ENCODE results near the gene FLYWCH2.

FLYWCH2 gene

GRCh38 chr16:2867661-2867986, 15.4 kb upstream of the FLYWCH2 start:
- no peaks in the 10 kb centered on the region for H3K36me3 ChIP-seq (ENCODE audit: control insufficient read depth, insufficient read depth, low read length)
- H3K4me3 ChIP-seq (ENCODE audit: extremely low read depth, insufficient read depth, low read length, poor library complexity, severe bottlenecking): peak overlapping the region; percentile 48
- H3K4me1 ChIP-seq (ENCODE audit: control insufficient read depth, insufficient read depth, low read length, poor library complexity, severe bottlenecking): peaks cover 5% of the 10 kb centered on the region
- no peaks in the 10 kb centered on the region for H3K9me3 ChIP-seq (ENCODE audit: control insufficient read depth, low read length)
- 71 to 72% methylated on average over 1 to 6 of the region's 8 CpGs for WGBS, 2 experiments (ENCODE audit: insufficient coverage in 2 of 2)
- H3K27ac ChIP-seq (ENCODE audit: low read depth, low read length, severe bottlenecking): peak overlapping the region; percentile 77

- Histone ChIP-seq H3K9me3 (ENCODE audit: control insufficient read depth, low read length) (no peaks in the 10 kb centered on the region), H3K4me1 (ENCODE audit: control insufficient read depth, insufficient read depth, low read length, poor library complexity, severe bottlenecking) (peaks cover 5% of the 10 kb centered on the region), H3K4me3 (ENCODE audit: extremely low read depth, insufficient read depth, low read length, poor library complexity, severe bottlenecking) (peak overlapping the region; percentile 48), H3K36me3 (ENCODE audit: control insufficient read depth, insufficient read depth, low read length) (no peaks in the 10 kb centered on the region), H3K27ac (ENCODE audit: low read depth, low read length, severe bottlenecking) (peak overlapping the region; percentile 77)
- WGBS, 2 experiments (ENCODE audit: insufficient coverage in 2 of 2): 1% methylated on average over 42 to 44 of the region's 45 CpGs
Observed at GRCh38 chr16:2867987-2868789, 14.8 kb upstream of the FLYWCH2 start.

GRCh38 chr16:2871926-2872325, 11.1 kb upstream of the FLYWCH2 start:
- WGBS, 2 experiments (ENCODE audit: insufficient coverage in 2 of 2): 80 to 90% methylated on average over 2 of the region's 6 CpGs
- Histone ChIP-seq H3K36me3 (ENCODE audit: control insufficient read depth, insufficient read depth, low read length) (no peaks in the 10 kb centered on the region), H3K4me1 (ENCODE audit: control insufficient read depth, insufficient read depth, low read length, poor library complexity, severe bottlenecking) (peaks cover 5% of the 10 kb centered on the region), H3K9me3 (ENCODE audit: control insufficient read depth, low read length) (no peaks in the 10 kb centered on the region), H3K27ac (ENCODE audit: low read depth, low read length, severe bottlenecking) (no peak overlapping the region), H3K4me3 (ENCODE audit: extremely low read depth, insufficient read depth, low read length, poor library complexity, severe bottlenecking) (no peak overlapping the region)

- H3K36me3 ChIP-seq (ENCODE audit: control insufficient read depth, insufficient read depth, low read length): no peaks in the 10 kb centered on the region
Observed at GRCh38 chr16:2874032-2874911, 8.7 kb upstream of the FLYWCH2 start.

GRCh38 chr16:2874912-2875362, 8.1 kb upstream of the FLYWCH2 start:
- Histone ChIP-seq H3K36me3 (ENCODE audit: control insufficient read depth, insufficient read depth, low read length) (no peaks in the 10 kb centered on the region), H3K9me3 (ENCODE audit: control insufficient read depth, low read length) (peaks cover 4% of the 10 kb centered on the region), H3K27ac (ENCODE audit: low read depth, low read length, severe bottlenecking) (no peak overlapping the region), H3K4me1 (ENCODE audit: control insufficient read depth, insufficient read depth, low read length, poor library complexity, severe bottlenecking) (no peaks in the 10 kb centered on the region), H3K4me3 (ENCODE audit: extremely low read depth, insufficient read depth, low read length, poor library complexity, severe bottlenecking) (no peak overlapping the region)
- WGBS, 2 experiments (ENCODE audit: insufficient coverage in 2 of 2): 11 to 16% methylated on average over 7 to 17 of the region's 25 CpGs

More at GRCh38 chr16:2874032-2874911, 8.7 kb upstream of the FLYWCH2 start:
- WGBS, 2 experiments (ENCODE audit: insufficient coverage in 2 of 2): 74 to 76% methylated on average over 15 to 16 of the region's 21 CpGs
- no peak overlapping the region for H3K4me3 ChIP-seq (ENCODE audit: extremely low read depth, insufficient read depth, low read length, poor library complexity, severe bottlenecking)
- no peaks in the 10 kb centered on the region for H3K9me3 ChIP-seq (ENCODE audit: control insufficient read depth, low read length)
- H3K4me1 ChIP-seq (ENCODE audit: control insufficient read depth, insufficient read depth, low read length, poor library complexity, severe bottlenecking): no peaks in the 10 kb centered on the region
- no peak overlapping the region for H3K27ac ChIP-seq (ENCODE audit: low read depth, low read length, severe bottlenecking)

GRCh38 chr16:2879854-2880508, 3.0 kb upstream of the FLYWCH2 start:
- Histone ChIP-seq H3K27ac (ENCODE audit: low read depth, low read length, severe bottlenecking) (no peak overlapping the region), H3K4me3 (ENCODE audit: extremely low read depth, insufficient read depth, low read length, poor library complexity, severe bottlenecking) (no peak overlapping the region), H3K9me3 (ENCODE audit: control insufficient read depth, low read length) (peaks cover 8% of the 10 kb centered on the region), H3K4me1 (ENCODE audit: control insufficient read depth, insufficient read depth, low read length, poor library complexity, severe bottlenecking) (no peaks in the 10 kb centered on the region), H3K36me3 (ENCODE audit: control insufficient read depth, insufficient read depth, low read length) (no peaks in the 10 kb centered on the region)
- WGBS, 2 experiments (ENCODE audit: insufficient coverage in 2 of 2): 79 to 92% methylated on average over 2 to 6 of the region's 6 CpGs

- peaks cover 8% of the 10 kb centered on the region for H3K9me3 ChIP-seq (ENCODE audit: control insufficient read depth, low read length)
- H3K27ac ChIP-seq (ENCODE audit: low read depth, low read length, severe bottlenecking): peak overlapping the region; percentile 3
- 23% methylated on average over 41 to 50 of the region's 52 CpGs for WGBS, 2 experiments (ENCODE audit: insufficient coverage in 2 of 2)
- H3K4me1 ChIP-seq (ENCODE audit: control insufficient read depth, insufficient read depth, low read length, poor library complexity, severe bottlenecking): no peaks in the 10 kb centered on the region
- no peaks in the 10 kb centered on the region for H3K36me3 ChIP-seq (ENCODE audit: control insufficient read depth, insufficient read depth, low read length)
- H3K4me3 ChIP-seq (ENCODE audit: extremely low read depth, insufficient read depth, low read length, poor library complexity, severe bottlenecking): peak overlapping the region; percentile 79
Observed at GRCh38 chr16:2881783-2882649, 999 bp upstream of the FLYWCH2 start.

- H3K9me3 ChIP-seq (ENCODE audit: control insufficient read depth, low read length): peaks cover 8% of the 10 kb centered on the region
- peak overlapping the region; percentile 5 for H3K27ac ChIP-seq (ENCODE audit: low read depth, low read length, severe bottlenecking)
- H3K36me3 ChIP-seq (ENCODE audit: control insufficient read depth, insufficient read depth, low read length): no peaks in the 10 kb centered on the region
- 0 to 10% methylated on average over 7 to 13 of the region's 31 CpGs for WGBS, 2 experiments (ENCODE audit: insufficient coverage in 2 of 2)
- peak overlapping the region; percentile 79 for H3K4me3 ChIP-seq (ENCODE audit: extremely low read depth, insufficient read depth, low read length, poor library complexity, severe bottlenecking)
- no peaks in the 10 kb centered on the region for H3K4me1 ChIP-seq (ENCODE audit: control insufficient read depth, insufficient read depth, low read length, poor library complexity, severe bottlenecking)
Observed at GRCh38 chr16:2883458-2883908, 468 bp downstream of the FLYWCH2 start.

GRCh38 chr16:2884041-2884451, 1.0 kb downstream of the FLYWCH2 start:
- 85 to 87% methylated on average over 16 to 17 of the region's 18 CpGs for WGBS, 2 experiments (ENCODE audit: insufficient coverage in 2 of 2)
- H3K4me3 ChIP-seq (ENCODE audit: extremely low read depth, insufficient read depth, low read length, poor library complexity, severe bottlenecking): peak overlapping the region; percentile 79
- H3K27ac ChIP-seq (ENCODE audit: low read depth, low read length, severe bottlenecking): no peak overlapping the region
- no peaks in the 10 kb centered on the region for H3K4me1 ChIP-seq (ENCODE audit: control insufficient read depth, insufficient read depth, low read length, poor library complexity, severe bottlenecking)
- no peaks in the 10 kb centered on the region for H3K36me3 ChIP-seq (ENCODE audit: control insufficient read depth, insufficient read depth, low read length)
- H3K9me3 ChIP-seq (ENCODE audit: control insufficient read depth, low read length): peaks cover 8% of the 10 kb centered on the region

GRCh38 chr16:2894231-2894630, 11.2 kb downstream of the FLYWCH2 start:
- WGBS, 2 experiments (ENCODE audit: insufficient coverage in 2 of 2): 92 to 93% methylated on average over 27 to 31 of the region's 31 CpGs
- Histone ChIP-seq H3K36me3 (ENCODE audit: control insufficient read depth, insufficient read depth, low read length) (no peaks in the 10 kb centered on the region), H3K9me3 (ENCODE audit: control insufficient read depth, low read length) (no peaks in the 10 kb centered on the region), H3K4me1 (ENCODE audit: control insufficient read depth, insufficient read depth, low read length, poor library complexity, severe bottlenecking) (peaks cover 10% of the 10 kb centered on the region), H3K27ac (ENCODE audit: low read depth, low read length, severe bottlenecking) (no peak overlapping the region), H3K4me3 (ENCODE audit: extremely low read depth, insufficient read depth, low read length, poor library complexity, severe bottlenecking) (no peak overlapping the region)

All from mesodermal cell (in vitro differentiated cells).